Panc1 (cell line): ENCODE data around the gene PRMT9. TPM values are rescaled to one million over a fixed set of nuclear protein-coding genes. Genes with fewer than 3 reads are reported as not detected.
A peak's percentile ranks its signal among the peaks of the same experiment; 100 is the strongest.

Source experiments
- ATAC-seq: fragments of 200-7000 bp; cut with Tn5 transposase; 2 replicates; pipeline ENCODE4 v1.9.1; 2020; ENCODE audit warnings: mild to moderate bottlenecking, moderate library complexity
- BruUV-seq: library from RNA; stranded (reverse); fragments of 400-500 nt; replicated peaks from 2 replicates; lab custom pipeline; 2021; lab: Mats Ljungman, UMichigan
- CTCF ChIA-PET: fragments of 300-600 bp; sonication (Branson Sonifier 250); formaldehyde crosslinking; loops from one replicate; lab custom pipeline; 2022; ENCODE audit warnings: antibody characterized with exemption; lab: Charles Lee
- POLR2A ChIA-PET: fragments of 300-600 bp; sonication (Branson Sonifier 250); formaldehyde crosslinking; loops from one replicate; lab custom pipeline; 2022; ENCODE audit warnings: antibody characterized with exemption; lab: Charles Lee
- DNase-seq: peaks from one replicate; pipeline ENCODE4 v3.0.0-alpha.2; 2010; ENCODE audit warnings: low read depth, low spot score
- H3K27ac ChIP-seq: 2 replicates; pipeline ENCODE4 v1.5.1; 2011; ENCODE audit warnings: mild to moderate bottlenecking, low read length, inconsistent platforms
- H3K27me3 ChIP-seq: fragments of 200-500 bp; sonication (Bioruptor generic); 2 replicates; pipeline ENCODE4 v1.6.0; 2014; ENCODE audit warnings: low read length, inconsistent platforms; ENCODE audit not compliant: control insufficient read depth, insufficient read depth
- H3K36me3 ChIP-seq: fragments of 200-500 bp; sonication (Bioruptor generic); 2 replicates; pipeline ENCODE4 v1.5.1; 2014; ENCODE audit warnings: inconsistent platforms, mild to moderate bottlenecking, low read length, moderate library complexity; ENCODE audit not compliant: control insufficient read depth, insufficient read depth
- H3K4me1 ChIP-seq: 2 replicates; pipeline ENCODE4 v1.5.1; 2011; ENCODE audit warnings: inconsistent platforms, mild to moderate bottlenecking, low read length, moderate library complexity; ENCODE audit not compliant: control insufficient read depth, insufficient read depth
- H3K4me3 ChIP-seq, 2 experiments: 2 replicates each; pipeline ENCODE4 v1.5.1; 2011 to 2012; ENCODE audit warnings: low read depth in 2 of 2, low read length in 2 of 2, mild to moderate bottlenecking in 2 of 2, inconsistent platforms in 1 of 2, moderate library complexity in 1 of 2
- H3K9me3 ChIP-seq: fragments of 200-500 bp; sonication (Bioruptor generic); 2 replicates; pipeline ENCODE4 v1.5.1; 2014; ENCODE audit warnings: low read depth, mild to moderate bottlenecking, inconsistent platforms, low read length, moderate library complexity; ENCODE audit not compliant: control insufficient read depth, insufficient read depth
- POLR2AphosphoS5 ChIP-seq: IDR thresholded peaks from 2 replicates; pipeline ENCODE4 v1.6.1; 2012; ENCODE audit warnings: mild to moderate bottlenecking, low read depth, low read length, moderate library complexity
- SIN3A ChIP-seq: IDR thresholded peaks from 2 replicates; pipeline ENCODE4 v1.6.1; 2012; ENCODE audit warnings: low read depth, mild to moderate bottlenecking, low read length, moderate library complexity, borderline replicate concordance; ENCODE audit not compliant: insufficient read depth
- TCF7L2 ChIP-seq: IDR thresholded peaks from 2 replicates; pipeline ENCODE4 v1.6.1; 2011; ENCODE audit warnings: mild to moderate bottlenecking, low read depth, low read length, inconsistent platforms
- in situ Hi-C: cut with HindIII; loops from 2 replicates; pipeline ENCODE4 v1.10.0; 2016; ENCODE audit warnings: low sequenced_read_pairs, low pct_unique_long_range_greater_than_20kb
- intact Hi-C: fragments of 100-400 bp; cut with micrococcal nuclease; formaldehyde crosslinking; loops from one replicate; pipeline ENCODE4 v1.10.0; 2022; ENCODE audit not compliant: unreplicated experiment
- total RNA-seq: library from RNA; stranded (reverse); gene quantifications from one replicate; pipeline ENCODE4 v1.2.1, GENCODE V29; 2021; ENCODE audit not compliant: unreplicated experiment
- TF ChIP-seq, protein P1 (sequence below): fragments of 450-650 bp; IDR thresholded peaks from 2 replicates; pipeline ENCODE4 v1.5.1; 2017; ENCODE audit warnings: mild to moderate bottlenecking
- TF ChIP-seq, protein P2 (sequence below), 2 experiments: IDR thresholded peaks; 2 replicates each; pipeline ENCODE4 v1.6.1; 2011 to 2012; ENCODE audit warnings: low read depth in 2 of 2, control low read depth in 1 of 2, low read length in 1 of 2, mild to moderate bottlenecking in 1 of 2, moderate library complexity in 1 of 2; ENCODE audit not compliant: insufficient read depth in 1 of 2

PRMT9 gene
- total RNA-seq, 1 experiment from 2014 or later: 4.4 TPM

DNA sequence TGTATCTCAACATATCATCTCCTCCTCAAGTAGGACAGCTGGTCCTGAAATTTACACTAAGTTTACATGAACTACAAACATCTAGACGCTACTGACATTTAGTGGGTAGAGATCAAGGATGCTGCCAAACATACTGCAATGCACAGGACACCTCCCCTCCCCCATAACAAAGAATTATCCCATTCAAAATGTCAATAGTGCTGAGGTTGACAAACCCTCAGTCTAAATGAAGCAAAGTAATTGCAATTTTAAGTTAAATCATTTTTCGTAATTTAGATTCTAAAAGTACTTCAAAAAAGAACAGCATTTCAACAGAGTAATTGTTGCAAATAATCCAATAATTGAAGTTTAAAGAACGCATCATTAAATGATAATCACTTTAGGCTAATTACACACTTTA lies 1.2 kb downstream of the PRMT9 start:
- POLR2A ChIA-PET: interaction anchor here (0.6 kb wide), 1 partner anchor 111 kb away, joined by 4 read pairs; no protein-coding TSS in a partner anchor
- BruUV-seq: TSS peak; percentile 66
- Histone ChIP-seq H3K27ac (peak overlapping the region; percentile 91; the same call in 1 of the 2 replicates), H3K36me3 (peaks cover 6% of the 10 kb centered on the region; the same call in 1 of the 2 replicates), H3K4me3 (peak overlapping the region; percentile 66 to 90), H3K4me1 (peaks cover 4% of the 10 kb centered on the region; the same call in 1 of the 2 replicates), H3K27me3 (no peaks in the 10 kb centered on the region), H3K9me3 (no peaks in the 10 kb centered on the region)
- TF ChIP-seq POLR2AphosphoS5 (no peak), TCF7L2 (no peak), SIN3A (no peak)
- TF ChIP-seq, protein P1, sequence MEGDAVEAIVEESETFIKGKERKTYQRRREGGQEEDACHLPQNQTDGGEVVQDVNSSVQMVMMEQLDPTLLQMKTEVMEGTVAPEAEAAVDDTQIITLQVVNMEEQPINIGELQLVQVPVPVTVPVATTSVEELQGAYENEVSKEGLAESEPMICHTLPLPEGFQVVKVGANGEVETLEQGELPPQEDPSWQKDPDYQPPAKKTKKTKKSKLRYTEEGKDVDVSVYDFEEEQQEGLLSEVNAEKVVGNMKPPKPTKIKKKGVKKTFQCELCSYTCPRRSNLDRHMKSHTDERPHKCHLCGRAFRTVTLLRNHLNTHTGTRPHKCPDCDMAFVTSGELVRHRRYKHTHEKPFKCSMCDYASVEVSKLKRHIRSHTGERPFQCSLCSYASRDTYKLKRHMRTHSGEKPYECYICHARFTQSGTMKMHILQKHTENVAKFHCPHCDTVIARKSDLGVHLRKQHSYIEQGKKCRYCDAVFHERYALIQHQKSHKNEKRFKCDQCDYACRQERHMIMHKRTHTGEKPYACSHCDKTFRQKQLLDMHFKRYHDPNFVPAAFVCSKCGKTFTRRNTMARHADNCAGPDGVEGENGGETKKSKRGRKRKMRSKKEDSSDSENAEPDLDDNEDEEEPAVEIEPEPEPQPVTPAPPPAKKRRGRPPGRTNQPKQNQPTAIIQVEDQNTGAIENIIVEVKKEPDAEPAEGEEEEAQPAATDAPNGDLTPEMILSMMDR: no peak
- TF ChIP-seq, protein P2, sequence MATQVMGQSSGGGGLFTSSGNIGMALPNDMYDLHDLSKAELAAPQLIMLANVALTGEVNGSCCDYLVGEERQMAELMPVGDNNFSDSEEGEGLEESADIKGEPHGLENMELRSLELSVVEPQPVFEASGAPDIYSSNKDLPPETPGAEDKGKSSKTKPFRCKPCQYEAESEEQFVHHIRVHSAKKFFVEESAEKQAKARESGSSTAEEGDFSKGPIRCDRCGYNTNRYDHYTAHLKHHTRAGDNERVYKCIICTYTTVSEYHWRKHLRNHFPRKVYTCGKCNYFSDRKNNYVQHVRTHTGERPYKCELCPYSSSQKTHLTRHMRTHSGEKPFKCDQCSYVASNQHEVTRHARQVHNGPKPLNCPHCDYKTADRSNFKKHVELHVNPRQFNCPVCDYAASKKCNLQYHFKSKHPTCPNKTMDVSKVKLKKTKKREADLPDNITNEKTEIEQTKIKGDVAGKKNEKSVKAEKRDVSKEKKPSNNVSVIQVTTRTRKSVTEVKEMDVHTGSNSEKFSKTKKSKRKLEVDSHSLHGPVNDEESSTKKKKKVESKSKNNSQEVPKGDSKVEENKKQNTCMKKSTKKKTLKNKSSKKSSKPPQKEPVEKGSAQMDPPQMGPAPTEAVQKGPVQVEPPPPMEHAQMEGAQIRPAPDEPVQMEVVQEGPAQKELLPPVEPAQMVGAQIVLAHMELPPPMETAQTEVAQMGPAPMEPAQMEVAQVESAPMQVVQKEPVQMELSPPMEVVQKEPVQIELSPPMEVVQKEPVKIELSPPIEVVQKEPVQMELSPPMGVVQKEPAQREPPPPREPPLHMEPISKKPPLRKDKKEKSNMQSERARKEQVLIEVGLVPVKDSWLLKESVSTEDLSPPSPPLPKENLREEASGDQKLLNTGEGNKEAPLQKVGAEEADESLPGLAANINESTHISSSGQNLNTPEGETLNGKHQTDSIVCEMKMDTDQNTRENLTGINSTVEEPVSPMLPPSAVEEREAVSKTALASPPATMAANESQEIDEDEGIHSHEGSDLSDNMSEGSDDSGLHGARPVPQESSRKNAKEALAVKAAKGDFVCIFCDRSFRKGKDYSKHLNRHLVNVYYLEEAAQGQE (IDR thresholded peaks at IDR 0.05; ENCODE audit: insufficient read depth in 1 of 2, low read depth in 2 of 2, low read length in 1 of 2): no peak
- DNase-seq: no peak
- intact Hi-C loops (no loop called here), in situ Hi-C loops (no loop called here)
- CTCF ChIA-PET: no interaction called here
- ATAC-seq: no peak

DNA sequence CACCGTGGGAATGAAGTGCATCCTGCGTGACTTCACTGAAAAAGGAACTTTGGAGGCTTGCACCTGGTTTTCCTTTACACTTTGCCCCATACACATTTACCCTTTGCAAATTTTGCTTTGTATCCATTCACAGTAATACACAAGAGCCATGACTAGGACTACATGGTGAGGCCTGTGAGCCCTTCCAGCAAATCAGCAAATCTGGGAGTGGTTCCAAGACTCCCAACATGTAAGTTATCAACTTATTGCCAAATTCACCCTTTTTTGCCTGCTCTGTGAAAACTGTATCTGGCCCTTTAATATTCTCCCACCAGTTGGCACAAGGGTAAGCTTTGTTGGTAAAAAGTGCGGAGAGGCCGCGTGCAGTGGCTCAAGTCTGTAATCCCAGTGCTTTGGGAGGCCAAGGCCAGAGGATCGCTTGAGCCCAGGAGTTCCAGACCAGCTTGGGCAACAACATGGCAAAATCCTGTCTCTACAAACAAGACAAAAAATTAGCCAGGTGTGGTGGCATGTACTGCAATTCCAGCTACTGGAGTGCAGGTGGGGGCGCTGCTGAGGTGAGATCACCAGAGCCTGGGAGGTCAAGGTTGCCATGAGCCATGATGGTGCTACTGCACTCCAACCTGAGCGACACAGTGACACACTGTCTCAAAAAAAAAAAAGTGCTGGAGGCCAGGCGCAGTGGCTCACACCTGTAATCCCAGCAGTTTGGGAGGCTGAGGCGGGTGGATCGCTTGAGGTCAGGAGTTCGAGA lies 5.0 kb downstream of the PRMT9 start:
- no peak overlapping the region for H3K27ac ChIP-seq
- ATAC-seq: no peak
- no peak overlapping the region for H3K4me3 ChIP-seq
- H3K4me1 ChIP-seq: no peaks in the 10 kb centered on the region
- H3K9me3 ChIP-seq: no peaks in the 10 kb centered on the region
- intact Hi-C loops: no loop called here
- no peaks in the 10 kb centered on the region for H3K27me3 ChIP-seq
- in situ Hi-C loops: no loop called here
- H3K36me3 ChIP-seq: peaks cover 3% of the 10 kb centered on the region; the same call in 1 of the 2 replicates
- CTCF ChIA-PET: interaction anchor here (0.7 kb wide), 1 partner anchor 55 kb away, joined by 3 read pairs; no protein-coding TSS in a partner anchor
- no peak for TF ChIP-seq POLR2AphosphoS5
- TF ChIP-seq, protein P1: peak; percentile 39
- DNase-seq: no peak
- POLR2A ChIA-PET: no interaction called here
- no TSS peak for BruUV-seq
